Esophagus muscularis mucosa (tissue), 3 donors: ENCODE results near the gene ZNF827.

Experiments used
- POLR2A ChIP-seq: fragments of 450-650 bp; IDR thresholded peaks from one replicate; pipeline ENCODE4 v1.6.1; 2017; ENCODE audit warnings: antibody characterized with exemption, moderate library complexity, mild to moderate bottlenecking, low read depth
- TF ChIP-seq, protein P1 (sequence below), 3 experiments: fragments of 200-600 bp in 2 of 3; fragments of 450-650 bp in 1 of 3; sonication (generic) in 2 of 3; IDR thresholded peaks; one replicate each; pipeline ENCODE4 v1.5.1; 2017 to 2019; ENCODE audit warnings: antibody characterized with exemption in 3 of 3, mild to moderate bottlenecking in 2 of 3, moderate library complexity in 1 of 3

DNA sequence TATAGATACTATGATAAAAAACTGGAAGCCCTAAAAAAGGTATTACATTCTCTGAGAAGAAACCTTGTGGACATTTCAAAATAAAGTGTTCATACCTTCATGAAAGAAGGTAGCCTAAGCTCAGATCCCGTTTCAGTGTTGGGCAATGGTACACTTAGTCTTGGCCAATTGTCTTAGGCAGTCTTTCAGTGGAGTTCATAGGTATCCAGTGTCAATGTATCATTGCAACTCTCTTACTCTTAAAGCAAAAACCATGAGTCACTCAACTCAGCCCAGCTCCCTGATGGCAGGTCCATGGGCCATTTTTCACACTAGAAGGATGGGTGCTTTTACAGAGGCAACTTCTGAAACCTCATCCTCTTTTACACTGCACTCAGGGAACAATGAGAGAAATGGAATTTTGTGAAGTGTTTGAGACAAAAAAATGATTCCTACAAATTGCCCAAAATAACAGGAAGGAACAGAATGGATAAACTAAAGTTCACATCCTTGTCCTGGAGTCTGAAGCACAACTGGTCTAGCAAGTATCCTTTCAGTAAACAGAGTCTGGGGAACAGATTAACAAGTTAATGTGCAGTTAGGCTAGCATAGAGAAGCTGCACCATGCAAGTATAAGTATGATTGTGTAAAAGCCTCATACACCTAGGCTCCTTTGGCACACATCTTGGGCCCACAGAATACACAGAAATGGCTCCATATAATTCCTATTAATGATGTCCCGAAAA lies 7.0 kb upstream of the ZNF827 start:
- TF ChIP-seq, protein P1, sequence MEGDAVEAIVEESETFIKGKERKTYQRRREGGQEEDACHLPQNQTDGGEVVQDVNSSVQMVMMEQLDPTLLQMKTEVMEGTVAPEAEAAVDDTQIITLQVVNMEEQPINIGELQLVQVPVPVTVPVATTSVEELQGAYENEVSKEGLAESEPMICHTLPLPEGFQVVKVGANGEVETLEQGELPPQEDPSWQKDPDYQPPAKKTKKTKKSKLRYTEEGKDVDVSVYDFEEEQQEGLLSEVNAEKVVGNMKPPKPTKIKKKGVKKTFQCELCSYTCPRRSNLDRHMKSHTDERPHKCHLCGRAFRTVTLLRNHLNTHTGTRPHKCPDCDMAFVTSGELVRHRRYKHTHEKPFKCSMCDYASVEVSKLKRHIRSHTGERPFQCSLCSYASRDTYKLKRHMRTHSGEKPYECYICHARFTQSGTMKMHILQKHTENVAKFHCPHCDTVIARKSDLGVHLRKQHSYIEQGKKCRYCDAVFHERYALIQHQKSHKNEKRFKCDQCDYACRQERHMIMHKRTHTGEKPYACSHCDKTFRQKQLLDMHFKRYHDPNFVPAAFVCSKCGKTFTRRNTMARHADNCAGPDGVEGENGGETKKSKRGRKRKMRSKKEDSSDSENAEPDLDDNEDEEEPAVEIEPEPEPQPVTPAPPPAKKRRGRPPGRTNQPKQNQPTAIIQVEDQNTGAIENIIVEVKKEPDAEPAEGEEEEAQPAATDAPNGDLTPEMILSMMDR (IDR thresholded peaks at IDR 0.05): no peak
- TF ChIP-seq POLR2A: no peak
